NCI-H226 (cell line): Measurements from ENCODE around the gene CHRNA10.
A peak's percentile ranks its signal among the peaks of the same experiment; 100 is the strongest.

Experiments used
- DNase-seq: peaks from one replicate; pipeline ENCODE4 v3.0.0-alpha.2; 2015

CHRNA10 gene, protein sequence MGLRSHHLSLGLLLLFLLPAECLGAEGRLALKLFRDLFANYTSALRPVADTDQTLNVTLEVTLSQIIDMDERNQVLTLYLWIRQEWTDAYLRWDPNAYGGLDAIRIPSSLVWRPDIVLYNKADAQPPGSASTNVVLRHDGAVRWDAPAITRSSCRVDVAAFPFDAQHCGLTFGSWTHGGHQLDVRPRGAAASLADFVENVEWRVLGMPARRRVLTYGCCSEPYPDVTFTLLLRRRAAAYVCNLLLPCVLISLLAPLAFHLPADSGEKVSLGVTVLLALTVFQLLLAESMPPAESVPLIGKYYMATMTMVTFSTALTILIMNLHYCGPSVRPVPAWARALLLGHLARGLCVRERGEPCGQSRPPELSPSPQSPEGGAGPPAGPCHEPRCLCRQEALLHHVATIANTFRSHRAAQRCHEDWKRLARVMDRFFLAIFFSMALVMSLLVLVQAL

DNA sequence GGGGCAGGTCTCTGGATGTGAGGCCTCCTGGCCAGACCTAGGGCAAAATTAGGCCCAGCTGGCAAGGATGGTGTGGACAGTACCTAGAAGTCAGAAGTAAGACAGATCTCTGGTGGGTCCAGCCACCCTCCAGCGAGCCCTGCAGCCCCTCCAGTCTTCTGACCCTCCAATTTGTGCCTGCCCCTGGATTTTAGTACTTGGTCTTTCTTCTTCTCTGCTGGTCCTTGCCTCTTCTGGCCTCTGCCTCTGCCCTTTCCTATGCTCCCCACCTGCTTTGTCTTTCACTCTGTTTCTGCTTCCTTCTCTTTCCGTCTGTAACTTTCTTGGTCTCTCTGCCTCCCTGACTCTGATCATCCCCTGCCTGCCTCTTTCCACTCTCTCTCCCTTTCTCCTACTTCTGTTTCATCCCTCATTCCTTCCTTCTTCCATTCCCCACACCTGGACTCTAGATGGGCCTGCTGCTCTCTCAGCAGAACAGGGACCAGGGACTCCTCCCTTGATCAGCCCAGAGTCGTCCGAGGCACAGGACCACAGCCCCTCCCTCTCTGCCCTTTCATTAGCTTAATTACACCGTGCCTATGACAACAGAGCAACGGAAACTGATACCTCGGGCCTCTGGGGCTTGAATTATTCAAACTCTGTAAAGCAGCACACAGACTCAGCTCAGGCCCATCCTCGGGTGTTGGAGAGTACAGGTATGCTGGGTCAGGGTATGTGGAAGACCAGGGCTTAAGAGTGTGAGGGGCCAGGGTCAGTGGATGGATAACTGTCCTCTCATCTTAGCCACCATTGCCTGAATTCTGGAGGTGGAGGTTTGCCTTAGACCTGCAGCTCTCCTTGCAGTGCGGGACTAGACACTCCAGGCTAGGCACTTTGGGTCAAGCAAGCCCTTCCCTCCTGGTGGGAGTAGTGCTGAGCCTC is at the start of gene CHRNA10:
Gene CHRNA10 (minus strand): TSS at position 51 of the 921 bp plus-strand sequence. CDS start 72 bp downstream, outside the sequence.
- no peak for DNase-seq

- no peak for DNase-seq
These were observed 41.1 kb upstream of the CHRNA10 start for GRCh38 chr11:3712274-3712673.

- DNase-seq: no peak
These were observed 39.5 kb upstream of the CHRNA10 start for GRCh38 chr11:3710485-3711259.

DNA sequence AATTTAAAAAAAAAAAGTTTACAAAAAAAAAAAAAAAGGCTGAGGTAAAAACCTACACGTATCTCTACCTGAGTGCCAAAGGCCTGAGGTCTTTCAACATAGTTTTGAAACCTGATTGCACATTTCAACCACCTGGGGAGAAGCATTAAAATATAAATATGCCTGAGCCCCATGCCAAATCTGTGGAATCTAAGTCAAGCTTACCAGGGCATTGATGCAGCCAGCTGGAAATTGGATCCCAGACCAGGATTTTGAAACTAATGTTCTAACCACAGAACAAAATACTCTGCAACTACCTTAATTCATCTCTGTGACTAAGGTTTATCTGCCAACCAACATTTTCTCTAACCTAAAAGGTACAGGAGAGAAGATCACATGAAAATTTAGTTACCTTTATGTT is 38.8 kb upstream of the CHRNA10 start:
- no peak for DNase-seq

GRCh38 chr11:3707176-3707575 is 36.0 kb upstream of the CHRNA10 start:
- DNase-seq: no peak

- DNase-seq: no peak
These were observed 32.2 kb upstream of the CHRNA10 start for GRCh38 chr11:3703383-3703782.

GRCh38 chr11:3700910-3701309 is 29.7 kb upstream of the CHRNA10 start:
- DNase-seq: no peak

GRCh38 chr11:3700410-3700809 is 29.2 kb upstream of the CHRNA10 start:
- no peak for DNase-seq

DNA sequence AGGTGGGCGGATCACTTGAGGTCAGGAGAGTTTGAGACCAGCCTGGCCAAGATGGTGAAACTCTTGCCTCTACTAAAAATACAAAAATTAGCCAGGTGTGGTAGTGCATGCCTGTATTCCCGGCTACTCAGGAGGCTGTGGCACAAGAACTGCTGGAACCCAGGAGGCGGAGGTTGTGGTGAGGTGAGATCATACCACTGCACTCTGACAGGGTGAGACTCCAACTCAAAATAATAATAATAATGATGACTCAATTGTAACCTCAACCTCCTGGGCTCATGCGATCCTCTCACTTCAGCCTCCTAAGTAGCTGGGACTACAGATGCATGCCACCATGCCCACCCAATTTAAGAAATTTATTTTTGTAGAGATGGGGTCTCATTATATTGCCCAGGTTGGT is 15.6 kb upstream of the CHRNA10 start:
- peak; percentile 10 for DNase-seq

GRCh38 chr11:3685923-3686322 is 14.7 kb upstream of the CHRNA10 start:
- DNase-seq: no peak

- DNase-seq: no peak
These were observed 13.6 kb upstream of the CHRNA10 start for GRCh38 chr11:3684819-3685172.

- DNase-seq: no peak
These were observed 13.1 kb upstream of the CHRNA10 start for GRCh38 chr11:3684129-3684818.

DNA sequence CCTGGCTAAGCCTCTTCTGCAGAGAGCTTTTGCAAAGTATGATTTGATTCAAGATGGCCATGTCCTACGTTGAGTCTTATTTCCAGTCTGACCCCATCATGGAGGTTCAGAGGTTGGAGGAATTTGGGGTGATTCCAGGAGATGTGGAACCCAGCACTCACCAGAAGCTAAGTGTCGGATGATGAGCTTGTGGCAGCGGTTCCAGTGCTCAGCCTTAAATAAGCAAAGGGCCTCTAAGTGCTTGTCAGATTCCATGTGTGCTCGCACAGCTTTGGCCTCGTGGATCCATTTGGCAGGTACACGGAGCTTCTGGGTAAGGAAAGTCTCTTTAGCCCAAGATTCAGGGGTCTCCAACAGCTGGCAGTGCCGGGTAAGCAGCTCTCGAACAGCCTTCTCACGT is 11.9 kb upstream of the CHRNA10 start:
- DNase-seq: no peak

GRCh38 chr11:3679077-3679476 is 7.9 kb upstream of the CHRNA10 start:
- DNase-seq: no peak

- no peak for DNase-seq
These were observed 4.8 kb upstream of the CHRNA10 start for GRCh38 chr11:3675971-3676370.

GRCh38 chr11:3674189-3674588 is 3.0 kb upstream of the CHRNA10 start:
- DNase-seq: peak; percentile 86

DNA sequence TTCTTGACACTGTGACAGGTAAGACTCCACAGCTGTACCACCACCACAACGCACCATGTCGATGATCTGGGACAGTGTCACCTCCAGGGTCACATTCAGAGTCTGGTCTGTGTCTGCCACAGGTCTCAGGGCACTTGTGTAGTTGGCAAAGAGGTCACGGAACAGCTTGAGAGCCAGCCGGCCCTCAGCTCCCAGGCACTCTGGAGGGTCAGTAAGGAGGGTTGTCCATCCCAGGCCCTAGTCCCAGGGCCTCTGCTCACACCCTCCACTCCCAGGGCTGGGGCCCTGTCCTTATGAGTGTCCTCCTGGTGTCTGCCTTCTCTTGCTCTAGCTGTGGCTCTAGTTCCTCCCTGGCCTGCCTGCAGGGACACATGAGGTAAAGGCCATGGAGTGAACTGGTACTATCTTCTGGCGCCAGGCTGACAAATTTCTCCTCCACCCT is 1.4 kb downstream of the CHRNA10 start:
- no peak for DNase-seq

DNA sequence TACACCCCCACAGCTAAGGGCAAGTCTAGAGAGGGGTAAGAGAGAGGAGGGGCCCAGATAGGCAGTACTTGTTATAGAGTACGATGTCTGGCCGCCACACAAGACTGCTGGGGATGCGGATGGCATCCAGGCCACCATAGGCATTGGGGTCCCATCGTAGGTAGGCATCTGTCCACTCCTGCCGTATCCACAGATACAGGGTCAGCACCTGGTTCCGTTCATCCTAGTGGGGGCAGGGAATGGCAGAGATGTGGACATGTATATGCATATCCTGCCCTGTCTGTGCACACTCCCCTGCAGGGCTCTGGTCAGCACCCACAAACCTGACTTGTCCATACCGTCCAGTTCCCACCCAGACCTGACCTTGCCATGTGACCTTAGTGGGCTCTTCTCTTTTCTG is 2.1 kb downstream of the CHRNA10 start:
- DNase-seq: no peak

DNA sequence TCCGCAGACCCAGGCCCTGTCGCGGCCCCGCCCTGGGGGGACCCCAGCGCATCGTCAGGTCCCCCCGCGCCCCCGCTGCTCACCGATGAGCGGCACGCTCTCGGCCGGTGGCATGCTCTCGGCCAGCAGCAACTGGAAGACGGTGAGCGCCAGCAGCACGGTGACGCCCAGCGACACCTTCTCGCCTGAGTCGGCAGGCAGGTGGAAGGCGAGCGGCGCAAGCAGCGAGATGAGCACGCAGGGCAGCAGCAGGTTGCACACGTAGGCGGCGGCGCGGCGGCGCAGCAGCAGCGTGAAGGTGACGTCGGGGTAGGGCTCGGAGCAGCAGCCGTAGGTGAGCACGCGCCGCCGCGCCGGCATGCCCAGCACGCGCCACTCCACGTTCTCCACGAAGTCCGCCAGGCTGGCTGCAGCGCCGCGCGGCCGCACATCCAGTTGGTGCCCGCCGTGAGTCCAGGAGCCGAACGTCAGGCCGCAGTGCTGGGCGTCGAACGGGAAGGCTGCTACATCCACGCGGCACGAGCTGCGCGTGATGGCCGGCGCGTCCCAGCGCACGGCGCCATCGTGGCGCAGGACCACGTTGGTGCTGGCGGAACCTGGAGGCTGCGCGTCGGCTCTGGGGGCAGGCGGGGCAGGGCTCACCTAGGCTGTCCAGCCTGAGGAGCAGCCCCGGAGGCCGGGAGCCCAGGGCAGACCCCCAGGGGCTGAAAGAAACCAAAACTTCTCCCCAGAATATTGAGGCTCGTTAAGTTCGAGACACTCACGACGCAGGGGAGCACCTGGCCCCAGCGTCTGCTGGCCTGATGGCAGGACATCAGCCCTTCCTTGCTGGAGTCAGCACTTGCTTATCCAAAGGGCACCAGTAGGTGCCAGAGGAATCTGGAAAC is 3.8 kb downstream of the CHRNA10 start:
- no peak for DNase-seq

GRCh38 chr11:3666023-3666530 is 5.1 kb downstream of the CHRNA10 start:
- no peak for DNase-seq
